ENCODE data around the gene PFDN1. TPM values are rescaled to one million over a fixed set of nuclear protein-coding genes. Genes with fewer than 3 reads are reported as not detected.

Gene PFDN1
- total RNA-seq, 2 experiments from 2014 or later: 49.1 to 50.6 TPM

DNA sequence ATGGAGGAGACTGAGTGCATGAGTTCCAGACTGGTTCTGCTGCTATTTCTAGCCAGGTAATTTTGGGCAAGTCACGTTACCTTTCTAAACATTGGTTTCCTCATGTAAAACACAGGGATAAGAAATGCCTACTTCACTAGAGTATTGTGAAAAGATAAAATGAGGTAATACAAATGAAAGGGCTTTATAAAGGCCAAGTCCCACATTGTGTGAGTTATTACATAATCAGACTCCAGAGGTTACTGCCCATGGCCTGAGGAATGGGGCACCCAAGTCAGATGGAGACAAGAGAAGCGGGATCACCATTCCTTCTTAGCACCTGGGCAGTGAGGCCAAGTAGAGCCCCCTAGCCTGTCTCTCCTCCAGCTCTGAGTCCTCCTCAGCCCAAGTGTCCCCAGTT lies 36.0 kb upstream of the PFDN1 start:
- H3K36me3 Mint-ChIP-seq (ENCODE audit: low read depth): peaks cover 21% of the 10 kb centered on the region
- H3K4me3 Mint-ChIP-seq: no peak overlapping the region
- TF ChIP-seq, protein P1, sequence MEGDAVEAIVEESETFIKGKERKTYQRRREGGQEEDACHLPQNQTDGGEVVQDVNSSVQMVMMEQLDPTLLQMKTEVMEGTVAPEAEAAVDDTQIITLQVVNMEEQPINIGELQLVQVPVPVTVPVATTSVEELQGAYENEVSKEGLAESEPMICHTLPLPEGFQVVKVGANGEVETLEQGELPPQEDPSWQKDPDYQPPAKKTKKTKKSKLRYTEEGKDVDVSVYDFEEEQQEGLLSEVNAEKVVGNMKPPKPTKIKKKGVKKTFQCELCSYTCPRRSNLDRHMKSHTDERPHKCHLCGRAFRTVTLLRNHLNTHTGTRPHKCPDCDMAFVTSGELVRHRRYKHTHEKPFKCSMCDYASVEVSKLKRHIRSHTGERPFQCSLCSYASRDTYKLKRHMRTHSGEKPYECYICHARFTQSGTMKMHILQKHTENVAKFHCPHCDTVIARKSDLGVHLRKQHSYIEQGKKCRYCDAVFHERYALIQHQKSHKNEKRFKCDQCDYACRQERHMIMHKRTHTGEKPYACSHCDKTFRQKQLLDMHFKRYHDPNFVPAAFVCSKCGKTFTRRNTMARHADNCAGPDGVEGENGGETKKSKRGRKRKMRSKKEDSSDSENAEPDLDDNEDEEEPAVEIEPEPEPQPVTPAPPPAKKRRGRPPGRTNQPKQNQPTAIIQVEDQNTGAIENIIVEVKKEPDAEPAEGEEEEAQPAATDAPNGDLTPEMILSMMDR (IDR thresholded peaks at IDR 0.05): no peak
- no peak for DNase-seq
- H3K9me3 Mint-ChIP-seq: peaks cover 3% of the 10 kb centered on the region
- POLR2A ChIA-PET: no interaction called here
- ATAC-seq: no peak
- CTCF ChIA-PET: interaction anchor here (1.0 to 22.2 kb wide), 2 partner anchors 13 to 89 kb away, joined by 5 to 874 read pairs; no protein-coding TSS in a partner anchor
- no peaks in the 10 kb centered on the region for H3K27me3 Mint-ChIP-seq
- intact Hi-C loops (cut with micrococcal nuclease): no loop called here
- no peak overlapping the region for H3K27ac Mint-ChIP-seq
- H3K4me1 Mint-ChIP-seq (ENCODE audit: low read depth): peaks cover 30% of the 10 kb centered on the region

DNA sequence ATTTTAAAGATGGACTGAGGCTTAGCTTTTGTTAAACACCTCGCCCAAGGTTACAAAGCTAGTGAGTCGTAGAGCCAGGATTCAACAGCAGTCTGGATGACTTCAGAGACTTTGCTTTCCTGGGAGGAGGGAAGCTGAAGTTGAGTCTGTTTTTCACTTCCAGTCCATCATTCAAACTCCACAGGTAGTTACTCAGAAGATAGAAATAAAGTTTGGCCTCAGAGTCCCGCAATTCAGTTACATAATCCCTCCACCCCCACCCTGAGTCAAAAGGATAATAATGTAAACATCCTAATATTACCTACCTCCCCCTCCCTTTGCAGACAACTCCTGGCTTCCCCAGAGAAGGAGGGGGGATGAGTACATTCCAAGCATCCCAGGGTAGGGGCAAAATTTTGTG lies 35.4 kb upstream of the PFDN1 start:
- Mint-ChIP-seq H3K27ac (no peak overlapping the region), H3K27me3 (no peaks in the 10 kb centered on the region), H3K4me1 (ENCODE audit: low read depth) (peaks cover 27% of the 10 kb centered on the region), H3K4me3 (no peak overlapping the region), H3K36me3 (ENCODE audit: low read depth) (peaks cover 25% of the 10 kb centered on the region), H3K9me3 (peaks cover 3% of the 10 kb centered on the region)
- intact Hi-C loops (cut with micrococcal nuclease): no loop called here
- TF ChIP-seq, protein P1 (IDR thresholded peaks at IDR 0.05): no peak
- ChIA-PET CTCF (interaction anchor here (1.0 to 22.2 kb wide), 6 partner anchors 8 to 206 kb away, joined by 3 to 874 read pairs (median 11); partner anchors contain the start of gene HBEGF), POLR2A (no interaction called here)
- ATAC-seq (no peak), DNase-seq (no peak)

DNA sequence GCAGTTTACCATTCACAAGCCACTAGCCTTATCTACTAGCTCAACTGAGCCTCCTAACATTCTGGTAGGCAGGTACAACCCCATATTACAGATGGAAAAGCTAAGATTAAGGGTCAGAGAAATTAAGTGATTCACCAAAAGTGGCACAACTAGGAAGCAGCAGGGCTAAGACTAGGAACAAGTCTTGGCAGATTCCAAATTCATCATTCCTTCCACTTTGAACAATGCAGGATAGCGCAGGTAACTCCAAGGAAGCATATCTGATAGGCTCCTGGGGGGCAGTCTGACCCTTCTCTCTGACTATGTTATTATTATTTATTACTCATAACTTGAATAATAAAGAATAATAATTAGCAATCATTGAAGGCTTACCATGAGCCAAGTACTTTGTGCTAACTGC lies 35.0 kb upstream of the PFDN1 start:
- TF ChIP-seq, protein P1 (IDR thresholded peaks at IDR 0.05): no peak
- ChIA-PET CTCF (interaction anchor here (1.0 to 22.2 kb wide), 6 partner anchors 9 to 206 kb away, joined by 3 to 874 read pairs (median 11); partner anchors contain the start of gene HBEGF), POLR2A (interaction anchor here (1.2 kb wide), 1 partner anchor 8 kb away, joined by 4 read pairs; the partner anchor contains the start of gene HBEGF)
- ATAC-seq (no peak), DNase-seq (no peak)
- intact Hi-C loops (cut with micrococcal nuclease): no loop called here
- Mint-ChIP-seq H3K36me3 (ENCODE audit: low read depth) (peaks cover 24% of the 10 kb centered on the region), H3K9me3 (peaks cover 3% of the 10 kb centered on the region), H3K27ac (no peak overlapping the region), H3K27me3 (no peaks in the 10 kb centered on the region), H3K4me1 (ENCODE audit: low read depth) (peaks cover 23% of the 10 kb centered on the region), H3K4me3 (no peak overlapping the region)

DNA sequence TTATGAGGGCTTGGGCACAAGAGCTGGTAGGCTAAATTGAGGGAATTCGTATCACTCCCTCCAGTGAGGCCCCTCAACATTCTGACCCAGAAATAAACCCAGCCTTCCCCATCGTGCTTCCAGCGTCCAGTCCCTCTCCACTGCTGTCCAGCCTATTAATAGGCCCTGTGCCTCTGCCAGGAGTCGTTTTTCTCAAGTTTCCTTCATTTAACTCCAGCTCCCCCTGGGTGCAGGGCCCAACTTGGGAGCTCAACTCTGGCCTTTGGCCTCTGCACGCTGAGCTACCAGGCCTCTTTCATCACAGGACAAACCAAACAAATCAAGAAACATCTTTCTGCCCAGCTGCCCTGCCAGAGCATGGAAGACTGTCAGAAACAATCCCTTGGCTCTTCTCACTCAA lies 33.5 kb upstream of the PFDN1 start:
- intact Hi-C loops (cut with micrococcal nuclease): no loop called here
- no peak overlapping the region for H3K27ac Mint-ChIP-seq
- DNase-seq (no peak), ATAC-seq (no peak)
- H3K36me3 Mint-ChIP-seq (ENCODE audit: low read depth): peaks cover 9% of the 10 kb centered on the region
- no peaks in the 10 kb centered on the region for H3K27me3 Mint-ChIP-seq
- H3K9me3 Mint-ChIP-seq: no peaks in the 10 kb centered on the region
- POLR2A ChIA-PET: interaction anchor here (0.8 kb wide), 1 partner anchor 11 kb away, joined by 3 read pairs; no protein-coding TSS in a partner anchor
- H3K4me3 Mint-ChIP-seq: no peak overlapping the region
- peaks cover 8% of the 10 kb centered on the region for H3K4me1 Mint-ChIP-seq (ENCODE audit: low read depth)
- TF ChIP-seq, protein P1 (IDR thresholded peaks at IDR 0.05): no peak
- CTCF ChIA-PET: interaction anchor here (1.6 to 22.2 kb wide), 4 partner anchors 10 to 86 kb away, joined by 3 to 874 read pairs (median 25); partner anchors contain the start of gene HBEGF

DNA sequence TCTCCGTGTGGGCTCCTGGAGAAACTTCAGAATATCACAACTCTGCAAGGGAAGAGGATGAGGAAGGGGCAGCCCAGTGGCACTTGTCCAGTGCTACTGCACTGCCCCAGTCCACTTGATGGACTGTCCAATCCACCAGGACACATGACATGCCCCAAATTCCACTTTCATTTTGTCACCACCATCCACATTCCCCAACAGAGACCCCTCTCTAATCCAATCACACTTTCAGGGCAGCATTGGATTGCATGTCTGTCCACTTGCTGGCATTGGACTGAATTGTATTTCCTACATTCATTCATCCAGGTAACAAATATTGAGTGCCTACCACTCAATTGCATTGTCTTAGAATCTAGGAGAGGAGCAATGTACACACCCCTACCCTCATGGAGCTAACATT lies 28.7 kb upstream of the PFDN1 start:
- intact Hi-C loops (cut with micrococcal nuclease): no loop called here
- no peak overlapping the region for H3K4me3 Mint-ChIP-seq
- no peak for DNase-seq
- CTCF ChIA-PET: interaction anchor here (1.9 to 2.2 kb wide), 2 partner anchors 20 to 92 kb away, joined by 6 to 8 read pairs; no protein-coding TSS in a partner anchor
- ATAC-seq: no peak
- H3K36me3 Mint-ChIP-seq (ENCODE audit: low read depth): peaks cover 5% of the 10 kb centered on the region
- no peaks in the 10 kb centered on the region for H3K9me3 Mint-ChIP-seq
- no peaks in the 10 kb centered on the region for H3K27me3 Mint-ChIP-seq
- POLR2A ChIA-PET: no interaction called here
- TF ChIP-seq, protein P1 (IDR thresholded peaks at IDR 0.05): no peak
- peaks cover 1% of the 10 kb centered on the region for H3K4me1 Mint-ChIP-seq (ENCODE audit: low read depth)
- no peak overlapping the region for H3K27ac Mint-ChIP-seq

All from activated CD8-positive, alpha-beta T cell treated with anti-CD3 and anti-CD28 coated beads for 36 hours (primary cell).